Omental fat pad (tissue), 4 donors: ENCODE measurements around the gene ARHGEF16. TPM values are rescaled to one million over a fixed set of nuclear protein-coding genes. Genes with fewer than 3 reads are reported as not detected.

Source experiments
- ATAC-seq: fragments of 150-250 bp; one replicate; pipeline ENCODE4 v1.9.1; 2016; ENCODE audit warnings: mild to moderate bottlenecking, moderate library complexity; ENCODE audit not compliant: low FRiP score
- DNase-seq: peaks from one replicate; pipeline ENCODE4 v3.0.0-alpha.2; 2019; ENCODE audit warnings: low spot score
- total RNA-seq, 4 donors: library from RNA; depleted of rRNA; stranded (reverse); fragments of >200 nt; gene quantifications; one replicate each; pipeline ENCODE4 v1.1.0, GENCODE V29; 2016
- TF ChIP-seq, protein P1 (sequence below), 3 donors: fragments of 450-650 bp; IDR thresholded peaks; one replicate each; pipeline ENCODE4 v1.5.1; 2016 to 2017; ENCODE audit warnings: antibody characterized with exemption in 3 of 3, mild to moderate bottlenecking in 3 of 3, moderate library complexity in 2 of 3

Gene ARHGEF16
- total RNA-seq, 4 donors from 2014 or later, result 0.36 to 3.2 (median 1.9) TPM

DNA sequence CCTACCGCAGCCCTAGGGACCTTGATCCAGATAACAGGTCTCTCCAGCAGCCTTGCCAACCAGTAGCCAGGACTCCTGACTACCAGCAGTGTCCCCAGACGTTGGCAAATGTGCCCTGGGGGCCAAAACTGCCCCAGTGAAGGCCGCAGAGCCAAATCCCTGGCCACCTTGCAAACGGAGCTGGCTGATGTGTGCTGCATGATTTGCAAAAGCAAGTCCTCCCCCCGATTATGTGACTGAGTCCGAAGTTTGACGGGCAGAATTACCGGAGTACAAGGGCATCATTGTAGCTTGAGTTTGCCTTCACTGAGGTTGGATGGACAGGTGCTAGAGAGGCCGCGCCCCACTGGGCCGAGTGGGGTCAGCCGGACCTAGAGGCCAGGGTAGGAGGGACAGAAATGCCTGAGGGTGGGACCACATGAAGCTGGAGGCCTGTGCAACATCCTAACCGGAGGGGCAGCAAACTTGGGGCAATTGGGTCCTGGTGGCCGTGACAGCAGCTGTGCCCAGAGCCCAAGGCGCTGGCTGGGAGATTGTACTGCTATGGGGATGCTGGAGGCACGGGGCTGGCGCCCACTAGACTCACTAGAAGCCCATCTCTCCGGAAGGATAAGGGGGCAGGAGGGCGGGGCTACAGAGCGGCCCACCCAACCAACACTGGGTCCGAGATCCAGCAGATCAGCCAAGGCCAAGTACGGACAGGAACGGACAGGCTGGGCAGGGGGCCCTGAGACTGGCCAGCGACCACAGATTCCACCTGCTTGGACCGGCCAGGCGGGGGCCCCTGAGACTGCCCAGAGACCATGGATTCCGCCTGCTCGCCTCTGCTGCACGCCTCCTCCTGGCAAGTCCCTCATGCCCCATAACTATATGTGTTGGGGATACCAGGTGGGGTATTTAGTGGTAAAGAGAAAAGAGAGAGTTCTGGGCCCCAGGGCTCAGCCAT is 2.8 kb downstream of the ARHGEF16 start:
- ATAC-seq, result no peak
- TF ChIP-seq, protein P1, sequence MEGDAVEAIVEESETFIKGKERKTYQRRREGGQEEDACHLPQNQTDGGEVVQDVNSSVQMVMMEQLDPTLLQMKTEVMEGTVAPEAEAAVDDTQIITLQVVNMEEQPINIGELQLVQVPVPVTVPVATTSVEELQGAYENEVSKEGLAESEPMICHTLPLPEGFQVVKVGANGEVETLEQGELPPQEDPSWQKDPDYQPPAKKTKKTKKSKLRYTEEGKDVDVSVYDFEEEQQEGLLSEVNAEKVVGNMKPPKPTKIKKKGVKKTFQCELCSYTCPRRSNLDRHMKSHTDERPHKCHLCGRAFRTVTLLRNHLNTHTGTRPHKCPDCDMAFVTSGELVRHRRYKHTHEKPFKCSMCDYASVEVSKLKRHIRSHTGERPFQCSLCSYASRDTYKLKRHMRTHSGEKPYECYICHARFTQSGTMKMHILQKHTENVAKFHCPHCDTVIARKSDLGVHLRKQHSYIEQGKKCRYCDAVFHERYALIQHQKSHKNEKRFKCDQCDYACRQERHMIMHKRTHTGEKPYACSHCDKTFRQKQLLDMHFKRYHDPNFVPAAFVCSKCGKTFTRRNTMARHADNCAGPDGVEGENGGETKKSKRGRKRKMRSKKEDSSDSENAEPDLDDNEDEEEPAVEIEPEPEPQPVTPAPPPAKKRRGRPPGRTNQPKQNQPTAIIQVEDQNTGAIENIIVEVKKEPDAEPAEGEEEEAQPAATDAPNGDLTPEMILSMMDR (IDR thresholded peaks at IDR 0.05), result no peak
- no peak for DNase-seq

DNA sequence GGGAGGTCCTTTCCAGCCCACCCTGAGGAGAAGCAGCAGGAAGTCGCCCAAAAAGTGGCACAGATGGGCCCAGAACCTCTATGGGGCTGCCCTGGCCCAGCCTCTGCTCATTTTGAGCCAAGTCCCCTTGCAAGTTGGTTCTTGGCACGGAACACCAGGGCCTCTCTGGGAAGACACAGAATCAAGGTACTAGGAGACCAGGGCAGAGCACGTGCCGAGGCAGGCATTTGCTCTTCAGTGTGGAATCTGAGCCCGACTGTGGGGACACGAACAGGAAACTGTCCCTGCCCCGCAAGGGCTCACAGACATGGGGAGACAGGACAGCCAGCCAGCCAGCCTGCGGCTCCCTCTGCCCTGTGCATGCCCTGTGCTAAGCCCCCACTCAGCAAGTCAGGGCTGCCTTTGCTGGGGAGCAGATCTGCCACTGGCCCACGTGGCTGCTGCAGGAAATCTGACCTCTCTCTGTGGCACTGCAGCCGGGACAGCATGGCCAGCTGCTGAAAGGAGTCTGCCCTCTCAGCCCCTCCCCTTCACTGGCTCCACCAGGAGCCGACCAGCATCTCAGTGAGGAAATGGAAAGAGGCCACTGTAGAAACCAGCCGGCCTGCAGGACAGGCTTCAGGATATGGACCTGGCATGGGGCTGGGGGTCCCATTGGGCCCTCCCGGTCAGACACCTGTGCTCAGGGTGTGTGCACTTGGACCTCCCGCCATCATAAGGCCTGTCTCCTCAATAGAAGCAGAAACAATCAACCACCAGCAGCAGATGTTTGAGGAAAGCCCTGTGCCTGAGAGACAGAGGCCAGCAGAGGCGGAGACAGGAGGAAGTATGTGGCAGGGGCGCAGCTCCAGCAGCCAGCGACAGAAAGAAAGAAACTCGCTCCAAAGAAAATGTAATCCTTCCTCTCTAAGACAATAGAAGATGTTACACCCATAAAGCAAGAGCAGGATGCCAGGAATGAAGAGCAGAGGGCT is 3.7 kb downstream of the ARHGEF16 start:
- no peak for DNase-seq
- TF ChIP-seq, protein P1 (IDR thresholded peaks at IDR 0.05), result no peak
- ATAC-seq, result no peak

DNA sequence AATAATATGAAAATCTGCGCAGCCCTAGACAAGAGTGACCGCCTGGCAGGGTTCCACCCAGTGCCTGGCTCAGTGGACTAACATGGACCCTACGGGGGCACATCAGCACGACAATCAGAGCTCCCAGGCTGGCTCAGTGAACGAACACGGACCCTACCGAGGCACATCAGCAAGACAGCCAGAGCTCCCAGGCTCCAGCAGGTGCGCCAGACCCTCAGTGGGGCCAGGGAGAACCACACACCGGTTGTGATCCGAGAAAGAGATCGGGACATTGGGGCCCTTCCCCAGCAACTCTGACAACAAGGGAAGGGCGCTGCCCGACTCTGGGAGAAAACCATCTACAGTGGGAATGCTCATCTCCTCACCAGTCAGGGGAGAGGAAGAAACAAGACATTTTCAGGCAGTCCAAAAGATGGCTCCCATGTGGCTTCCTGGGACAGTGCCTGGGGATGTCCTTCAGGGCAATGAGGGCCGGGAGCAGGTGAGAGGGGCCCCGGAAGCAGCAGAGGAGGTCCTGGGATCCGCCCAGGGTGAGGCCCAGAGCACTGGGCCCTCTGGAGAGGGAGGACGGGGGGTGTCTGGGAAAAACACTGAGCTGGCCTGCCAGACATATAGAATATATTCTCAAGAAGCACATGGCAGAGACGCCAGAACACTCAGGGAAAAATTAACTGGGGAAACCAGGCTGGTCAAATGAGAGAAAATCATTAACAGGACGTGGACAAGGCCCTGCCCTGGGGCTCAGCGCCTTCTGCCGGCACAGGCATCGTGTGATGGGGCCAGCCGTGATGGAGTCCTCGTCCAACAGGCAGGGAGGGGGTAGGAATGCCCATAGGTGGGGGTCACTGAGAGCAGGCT is 4.8 kb downstream of the ARHGEF16 start:
- no peak for DNase-seq
- TF ChIP-seq, protein P1 (IDR thresholded peaks at IDR 0.05), result no peak
- no peak for ATAC-seq

DNA sequence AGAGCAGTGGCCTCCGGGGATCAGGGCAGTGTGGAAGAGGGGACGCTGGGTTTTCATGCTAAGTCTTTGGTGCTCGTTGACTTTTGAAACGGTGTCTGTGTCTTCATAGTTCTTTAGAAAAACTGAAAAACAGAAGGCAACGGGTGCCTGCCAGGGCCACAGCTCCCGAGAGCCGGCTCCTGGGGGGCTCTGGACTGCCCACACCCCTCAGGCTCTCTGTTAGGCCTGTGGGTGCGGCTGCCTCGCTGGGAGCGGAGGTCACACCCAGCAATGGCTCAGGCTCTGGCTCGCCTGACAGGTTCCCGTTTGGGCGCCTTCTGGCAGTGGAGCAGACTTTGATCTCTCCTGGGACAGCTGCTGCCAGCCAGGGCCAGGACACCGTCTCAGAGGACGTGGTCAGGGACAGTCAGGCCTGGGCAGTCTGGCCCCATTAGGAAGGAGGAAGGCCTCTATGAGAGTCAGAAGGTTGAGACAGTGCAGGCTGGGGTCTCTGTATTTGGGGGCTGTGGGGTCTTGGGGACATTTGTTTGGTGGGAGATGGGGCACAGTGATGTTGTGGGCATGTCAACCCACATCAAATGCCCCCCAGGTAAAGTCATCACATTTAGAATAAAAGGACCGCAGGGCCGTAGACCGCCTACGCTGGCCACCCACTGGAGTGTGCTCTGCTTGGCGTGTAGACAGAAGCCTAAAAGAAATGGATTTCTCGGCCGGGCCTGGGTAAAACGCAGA is 5.6 kb downstream of the ARHGEF16 start:
- ATAC-seq, result no peak
- no peak for DNase-seq
- TF ChIP-seq, protein P1 (IDR thresholded peaks at IDR 0.05), result no peak

DNA sequence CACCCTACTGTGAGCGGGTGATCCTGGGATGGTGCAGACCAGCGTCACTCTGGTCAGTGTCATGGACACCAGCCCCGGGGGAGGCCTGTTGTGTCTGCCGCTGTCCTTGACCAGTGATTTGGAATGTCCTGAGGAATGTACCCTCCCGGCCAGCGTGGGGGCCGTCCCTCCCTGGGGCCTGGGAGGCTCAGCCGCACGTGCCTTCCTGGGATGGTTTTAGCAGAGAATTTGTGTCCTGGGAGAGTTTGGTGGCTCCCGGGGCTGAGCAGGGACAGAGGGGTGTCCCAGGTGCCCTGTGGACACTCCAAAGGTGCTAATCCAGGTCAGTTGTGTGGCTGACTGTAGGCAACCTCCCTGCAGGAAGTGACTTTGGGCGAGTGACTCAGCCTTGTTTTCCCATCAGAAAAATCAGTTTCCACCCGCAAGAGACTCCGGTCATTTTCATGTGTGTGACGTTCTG is 6.2 kb downstream of the ARHGEF16 start:
- DNase-seq, result no peak
- ATAC-seq, result no peak
- TF ChIP-seq, protein P1 (IDR thresholded peaks at IDR 0.05), result no peak
